SW 1271 (cell line): ENCODE measurements around the gene SNU13.
A peak's percentile ranks its signal among the peaks of the same experiment; 100 is the strongest.
"Not testable (repeated sequence)": the region's sequence is repeated elsewhere in the genome, so short reads cannot be mapped to it uniquely, and the experiment has no call there.

Experiments used
- DNase-seq, 2 experiments: peaks; one replicate each; lab custom pipeline; 2025; lab: John Stamatoyannopoulos, UW

Gene SNU13

GRCh38 chr22:41681616-41682015 lies 7.1 kb downstream of the SNU13 start:
- DNase-seq = no peak

GRCh38 chr22:41676134-41676533 lies 12.5 kb downstream of the SNU13 start:
- DNase-seq = no peak

- no peak for DNase-seq
These were observed 13.8 kb downstream of the SNU13 start for GRCh38 chr22:41674846-41675340.

- peak in 1 of 2 experiments; percentile 50 for DNase-seq
These were observed 15.7 kb downstream of the SNU13 start for GRCh38 chr22:41672780-41673509.

- peak in 1 of 2 experiments; percentile 25 for DNase-seq
These were observed 16.6 kb downstream of the SNU13 start for GRCh38 chr22:41672096-41672495.

GRCh38 chr22:41668971-41669911 lies 19.4 kb downstream of the SNU13 start:
- peak; percentile 51 to 82 for DNase-seq

- DNase-seq = no peak
These were observed 23.7 kb downstream of the SNU13 start for GRCh38 chr22:41664951-41665350.

GRCh38 chr22:41664490-41664889 lies 24.2 kb downstream of the SNU13 start:
- DNase-seq = peak in 1 of 2 experiments; percentile 31

- DNase-seq = not testable (repeated sequence)
These were observed 25.1 kb downstream of the SNU13 start for GRCh38 chr22:41663594-41663993.

- DNase-seq = no peak
These were observed 27.0 kb downstream of the SNU13 start for GRCh38 chr22:41661713-41662112.

GRCh38 chr22:41661088-41661487 lies 27.6 kb downstream of the SNU13 start:
- DNase-seq = no peak

- DNase-seq = no peak
These were observed 28.3 kb downstream of the SNU13 start for GRCh38 chr22:41660416-41660815.

- no peak for DNase-seq
These were observed 28.7 kb downstream of the SNU13 start for GRCh38 chr22:41659941-41660340.

- no peak for DNase-seq
These were observed 29.8 kb downstream of the SNU13 start for GRCh38 chr22:41658869-41659268.

GRCh38 chr22:41657709-41658108 lies 31.0 kb downstream of the SNU13 start:
- no peak for DNase-seq

GRCh38 chr22:41656556-41656955 lies 32.1 kb downstream of the SNU13 start:
- DNase-seq = no peak

GRCh38 chr22:41654322-41654721 lies 34.3 kb downstream of the SNU13 start:
- DNase-seq = no peak

- no peak for DNase-seq
These were observed 37.8 kb downstream of the SNU13 start for GRCh38 chr22:41650821-41651220.

- DNase-seq = no peak
These were observed 38.4 kb downstream of the SNU13 start for GRCh38 chr22:41650229-41650628.

- no peak for DNase-seq
These were observed 40.2 kb downstream of the SNU13 start for GRCh38 chr22:41648432-41648831.

- no peak for DNase-seq
These were observed 40.9 kb downstream of the SNU13 start for GRCh38 chr22:41647771-41648170.

GRCh38 chr22:41642331-41643110 lies 46.1 kb downstream of the SNU13 start:
- DNase-seq = no peak
